Bronchial epithelial cell (primary cell): Measurements from ENCODE around the gene FRMD1. TPM values are rescaled to one million over a fixed set of nuclear protein-coding genes. Genes with fewer than 3 reads are reported as not detected.
A peak's percentile ranks its signal among the peaks of the same experiment; 100 is the strongest.

ENCODE experiments used
- DNase-seq: peaks from one replicate; pipeline ENCODE4 v3.0.0-alpha.2; 2010; ENCODE audit warnings: low read depth
- FAIRE-seq: peaks from 2 replicates; lab custom pipeline; 2011; peaks lifted over from hg19 to GRCh38; lab: Jason Lieb, UNC
- H3K27me3 ChIP-seq: 2 replicates; pipeline ENCODE4 v1.5.1; 2011; ENCODE audit warnings: low read length; ENCODE audit not compliant: control insufficient read depth, insufficient read depth
- H3K36me3 ChIP-seq: 2 replicates; pipeline ENCODE4 v1.5.1; 2011; ENCODE audit warnings: low read length; ENCODE audit not compliant: control insufficient read depth, insufficient read depth
- H3K4me3 ChIP-seq: 2 replicates; pipeline ENCODE4 v1.5.1; 2011; ENCODE audit warnings: mild to moderate bottlenecking, low read depth, low read length, control low read depth
- total RNA-seq: library from RNA; depleted of rRNA; stranded (reverse); fragments of >200 nt; gene quantifications from 2 replicates; pipeline ENCODE4 v1.2.1, GENCODE V29; 2014
- TF ChIP-seq, protein P1 (sequence below): IDR thresholded peaks from 2 replicates; pipeline ENCODE4 v1.5.1; 2011; ENCODE audit warnings: mild to moderate bottlenecking, moderate library complexity, low read length, control low read depth, inconsistent platforms; ENCODE audit not compliant: insufficient read depth, severe bottlenecking

Gene FRMD1
- total RNA-seq, 1 donor from 2014 or later, result not detected

DNA sequence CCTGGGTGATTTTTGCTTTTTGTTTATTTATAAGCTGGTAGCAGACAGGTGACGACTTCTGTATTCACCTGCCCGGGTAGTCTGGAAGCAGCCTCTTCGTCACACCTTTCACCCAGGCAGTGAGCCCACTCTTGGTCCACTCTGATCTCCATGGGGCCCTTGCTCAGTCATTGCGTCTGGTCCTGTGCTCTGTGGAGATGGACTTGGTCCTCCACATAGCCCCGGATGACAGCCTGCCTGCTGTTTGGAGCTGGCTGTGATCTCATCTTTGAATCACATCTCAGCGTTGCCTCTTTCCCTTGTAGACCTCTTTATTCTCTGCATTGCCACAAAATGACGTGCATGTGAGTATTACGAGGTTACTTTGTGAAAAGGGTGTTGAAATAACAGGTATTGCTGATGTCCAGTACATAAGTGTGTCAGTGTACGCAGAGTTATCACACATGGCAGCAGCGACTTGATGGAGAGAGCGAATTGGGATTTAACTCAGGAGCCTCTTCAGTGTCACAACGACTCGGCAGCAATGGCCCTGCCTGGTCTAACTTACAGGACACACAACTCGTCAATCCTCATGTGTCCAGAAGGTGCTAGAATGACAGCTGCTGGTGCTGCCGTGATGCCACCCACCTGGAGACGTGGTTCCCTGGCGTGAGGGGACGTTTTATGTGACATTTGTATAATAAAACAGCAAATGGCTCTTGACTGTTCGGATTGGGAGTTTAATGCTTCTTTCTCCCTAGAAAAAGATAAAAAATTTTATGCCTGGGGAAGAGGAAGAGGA lies 24.2 kb upstream of the FRMD1 start:
- no peak for FAIRE-seq
- Histone ChIP-seq H3K4me3 (no peak overlapping the region), H3K36me3 (no peaks in the 10 kb centered on the region), H3K27me3 (peaks cover 2% of the 10 kb centered on the region)
- TF ChIP-seq, protein P1, sequence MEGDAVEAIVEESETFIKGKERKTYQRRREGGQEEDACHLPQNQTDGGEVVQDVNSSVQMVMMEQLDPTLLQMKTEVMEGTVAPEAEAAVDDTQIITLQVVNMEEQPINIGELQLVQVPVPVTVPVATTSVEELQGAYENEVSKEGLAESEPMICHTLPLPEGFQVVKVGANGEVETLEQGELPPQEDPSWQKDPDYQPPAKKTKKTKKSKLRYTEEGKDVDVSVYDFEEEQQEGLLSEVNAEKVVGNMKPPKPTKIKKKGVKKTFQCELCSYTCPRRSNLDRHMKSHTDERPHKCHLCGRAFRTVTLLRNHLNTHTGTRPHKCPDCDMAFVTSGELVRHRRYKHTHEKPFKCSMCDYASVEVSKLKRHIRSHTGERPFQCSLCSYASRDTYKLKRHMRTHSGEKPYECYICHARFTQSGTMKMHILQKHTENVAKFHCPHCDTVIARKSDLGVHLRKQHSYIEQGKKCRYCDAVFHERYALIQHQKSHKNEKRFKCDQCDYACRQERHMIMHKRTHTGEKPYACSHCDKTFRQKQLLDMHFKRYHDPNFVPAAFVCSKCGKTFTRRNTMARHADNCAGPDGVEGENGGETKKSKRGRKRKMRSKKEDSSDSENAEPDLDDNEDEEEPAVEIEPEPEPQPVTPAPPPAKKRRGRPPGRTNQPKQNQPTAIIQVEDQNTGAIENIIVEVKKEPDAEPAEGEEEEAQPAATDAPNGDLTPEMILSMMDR, result no peak
- DNase-seq, result no peak

DNA sequence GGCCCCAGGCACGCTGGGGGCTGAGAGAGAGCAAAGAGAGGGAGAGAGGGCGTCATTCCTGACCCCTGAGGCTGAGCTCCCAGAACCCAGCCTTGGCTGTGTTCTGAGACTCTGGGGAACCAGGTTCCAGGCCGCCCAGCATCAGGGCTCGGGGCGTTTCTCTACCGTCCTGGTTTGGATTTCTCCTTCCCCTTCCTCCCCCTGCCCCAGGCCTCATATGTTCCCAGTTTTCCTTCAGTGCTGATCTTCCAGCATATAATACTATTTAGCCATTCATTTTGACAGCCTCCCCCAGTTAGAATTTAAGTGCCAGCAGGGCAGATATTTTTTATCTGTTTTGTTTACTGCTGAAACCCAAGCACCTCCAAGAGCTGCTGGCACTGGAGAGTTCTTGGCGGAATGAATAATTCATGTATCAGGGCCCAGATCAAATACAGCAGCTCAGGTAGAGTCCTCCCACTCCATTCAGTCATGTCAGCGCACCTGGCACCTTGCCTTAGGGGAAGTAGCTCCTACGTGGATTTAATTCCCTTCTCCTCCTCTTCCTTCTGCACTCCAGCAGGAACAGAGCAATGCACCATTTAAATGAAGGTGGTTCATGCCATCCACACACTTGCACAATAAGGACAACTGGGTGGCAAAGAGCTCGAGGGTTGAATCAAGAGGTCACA lies 23.4 kb upstream of the FRMD1 start:
- DNase-seq (peak; percentile 15), FAIRE-seq (no peak)
- TF ChIP-seq, protein P1, result no peak
- no peaks in the 10 kb centered on the region for H3K36me3 ChIP-seq
- H3K4me3 ChIP-seq, result no peak overlapping the region
- H3K27me3 ChIP-seq, result peaks cover 2% of the 10 kb centered on the region

DNA sequence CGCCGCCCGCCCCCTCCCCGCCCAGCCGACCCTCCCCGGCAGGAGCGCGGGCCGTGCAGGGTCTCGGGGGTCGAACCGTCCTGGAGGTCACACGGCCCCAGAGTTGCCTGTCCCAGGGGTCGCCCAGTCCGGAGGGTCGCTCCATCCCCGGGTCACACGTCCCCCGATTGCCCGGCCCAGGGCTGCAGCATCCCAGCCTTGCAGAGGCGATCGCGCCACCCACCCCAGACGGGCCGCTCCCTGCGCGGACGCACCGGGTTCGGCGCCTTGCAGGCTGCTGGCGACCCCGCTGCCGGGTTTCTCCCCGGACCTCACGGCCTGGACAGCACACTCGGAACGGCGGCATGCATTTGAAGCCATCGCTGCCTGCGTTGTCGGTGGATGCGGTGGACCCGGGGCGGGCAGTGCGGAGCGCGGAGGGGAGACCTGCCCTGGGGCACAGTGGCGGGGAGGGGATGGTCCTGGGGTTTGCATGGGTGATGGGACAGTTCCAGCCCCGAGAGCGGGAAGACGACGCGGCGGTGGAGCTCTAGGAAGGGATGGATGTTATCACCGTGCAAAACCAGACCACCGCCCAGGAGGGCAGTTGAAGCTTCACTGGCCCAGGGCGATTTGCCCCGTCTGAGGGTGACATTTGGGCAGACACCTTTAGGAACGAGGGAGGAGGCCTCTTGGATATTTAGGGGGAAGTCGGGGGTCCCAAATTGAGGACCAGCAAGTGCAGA lies 22.7 kb upstream of the FRMD1 start:
- TF ChIP-seq, protein P1, result no peak
- FAIRE-seq, result no peak
- no peak for DNase-seq
- Histone ChIP-seq H3K27me3 (peaks cover 2% of the 10 kb centered on the region), H3K4me3 (no peak overlapping the region), H3K36me3 (no peaks in the 10 kb centered on the region)

DNA sequence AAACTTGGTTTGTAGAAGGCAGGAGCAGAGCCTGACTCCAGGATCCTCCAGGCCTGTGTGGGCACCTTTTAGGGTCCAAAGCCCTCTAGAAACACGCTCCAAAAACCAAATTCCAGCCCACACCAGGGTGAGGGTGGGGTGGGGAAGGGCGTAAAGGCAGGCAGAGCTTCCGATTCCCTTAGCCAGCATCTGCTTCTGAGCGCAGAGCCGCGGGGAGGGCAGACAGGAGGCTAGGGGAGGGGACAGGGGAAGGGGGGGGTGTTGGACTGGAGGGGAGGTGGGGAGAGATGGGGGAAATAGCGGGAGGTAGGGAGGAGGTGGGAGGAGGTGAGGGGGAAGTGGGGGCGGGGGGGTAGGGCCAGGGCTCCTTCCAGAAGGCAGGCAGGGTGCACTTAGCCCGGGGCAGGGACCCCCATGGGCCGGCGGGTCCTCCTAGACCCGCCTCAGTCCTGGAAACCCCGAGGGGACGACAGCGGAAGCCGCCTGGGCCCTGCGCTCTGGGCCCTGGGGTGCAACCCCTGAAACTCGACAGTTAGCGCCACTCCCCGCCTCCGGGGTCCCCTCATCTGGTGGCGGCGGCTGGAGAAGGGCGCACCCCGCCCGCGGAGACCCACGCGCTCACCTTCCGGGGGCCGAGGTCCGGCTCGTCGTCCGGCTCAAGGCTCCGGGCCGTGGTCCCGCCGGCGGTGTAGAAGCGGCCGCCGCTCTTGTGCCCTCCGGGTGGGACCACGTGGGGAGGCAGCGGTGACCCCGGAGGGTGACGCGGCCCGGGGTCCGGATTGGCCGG lies 22.0 kb upstream of the FRMD1 start:
- TF ChIP-seq, protein P1, result no peak
- no peaks in the 10 kb centered on the region for H3K36me3 ChIP-seq
- FAIRE-seq (no peak), DNase-seq (no peak)
- H3K4me3 ChIP-seq, result no peak overlapping the region
- peaks cover 2% of the 10 kb centered on the region for H3K27me3 ChIP-seq

DNA sequence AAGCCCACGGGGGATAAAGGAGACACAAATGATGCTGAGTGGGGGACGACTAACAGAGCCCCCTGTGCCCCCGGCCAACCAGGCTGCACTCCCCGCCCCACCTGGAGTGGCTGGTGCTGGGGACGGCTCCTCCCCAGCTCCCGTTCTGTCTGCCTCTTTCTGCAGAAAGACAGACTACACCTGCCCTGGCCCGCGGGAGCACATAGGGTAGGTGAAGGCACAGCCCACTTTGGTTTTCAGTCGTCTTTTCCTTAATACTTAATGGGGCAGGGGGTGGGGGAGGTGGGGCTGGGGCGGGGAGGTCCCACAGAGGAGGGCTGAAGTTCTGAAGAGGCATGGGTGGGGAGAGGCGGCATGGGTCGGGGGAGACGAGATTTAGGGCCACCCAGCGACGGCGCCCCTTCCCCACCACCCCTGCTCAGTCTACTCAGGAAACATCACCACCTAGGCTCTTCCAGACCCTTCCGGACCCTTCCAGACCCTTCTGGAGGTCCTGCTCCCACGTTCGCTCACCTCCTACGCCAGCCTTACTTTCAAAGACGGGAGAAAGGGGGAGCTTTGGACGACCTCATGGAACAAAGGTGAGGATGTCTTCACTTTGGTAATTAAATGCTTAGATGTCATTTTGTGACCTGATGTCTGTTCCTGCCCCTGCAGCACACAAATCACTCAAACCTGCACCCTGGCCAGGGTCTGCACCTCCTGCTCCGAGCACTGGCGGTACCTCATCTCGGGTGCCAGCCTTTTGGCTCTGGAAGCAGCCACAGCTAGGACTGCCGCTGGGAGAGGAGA lies 21.2 kb upstream of the FRMD1 start:
- TF ChIP-seq, protein P1, result no peak
- no peak overlapping the region for H3K4me3 ChIP-seq
- H3K27me3 ChIP-seq, result peaks cover 2% of the 10 kb centered on the region
- FAIRE-seq (no peak), DNase-seq (no peak)
- H3K36me3 ChIP-seq, result no peaks in the 10 kb centered on the region
